CD4-positive, CD25-positive, alpha-beta regulatory T cell (primary cell): ENCODE data around the gene RNASE13. TPM values are rescaled to one million over a fixed set of nuclear protein-coding genes. Genes with fewer than 3 reads are reported as not detected.
"Not testable (repeated sequence)": the region's sequence is repeated elsewhere in the genome, so short reads cannot be mapped to it uniquely, and the experiment has no call there.

ENCODE experiments used
- ATAC-seq, 2 donors: fragments of 150-1000 bp; cut with Tn5 transposase; one replicate each; pipeline ENCODE4 v1.10.0; 2021; ENCODE audit warnings: low read depth in 2 of 2, moderate number of reproducible peaks in 2 of 2, moderate library complexity in 1 of 2
- DNase-seq, 3 donors: peaks; one replicate each; pipeline versions ENCODE4 v3.0.0 to v3.0.0-alpha.2; 2012 to 2022; ENCODE audit warnings: mixed read lengths in 1 of 3
- H3K27ac ChIP-seq: one replicate; pipeline ENCODE4 v1.7.0; 2013; ENCODE audit warnings: mild to moderate bottlenecking, low read length; ENCODE audit not compliant: insufficient read depth, poor library complexity, severe bottlenecking
- H3K27me3 ChIP-seq: one replicate; pipeline ENCODE4 v1.7.0; 2013; ENCODE audit warnings: low read length; ENCODE audit not compliant: control insufficient read depth, insufficient read depth
- H3K36me3 ChIP-seq: one replicate; pipeline ENCODE4 v1.7.0; 2013; ENCODE audit warnings: mild to moderate bottlenecking, low read length, moderate library complexity; ENCODE audit not compliant: control insufficient read depth, insufficient read depth
- H3K4me1 ChIP-seq: 2 replicates; pipeline ENCODE4 v1.7.0; 2013; ENCODE audit warnings: mild to moderate bottlenecking, low read length; ENCODE audit not compliant: insufficient read depth, control insufficient read depth, poor library complexity, severe bottlenecking
- H3K4me3 ChIP-seq: one replicate; pipeline ENCODE4 v1.7.0; 2013; ENCODE audit warnings: low read depth, mild to moderate bottlenecking, low read length, moderate library complexity
- H3K9me3 ChIP-seq, 2 experiments: 1 replicate in 1 of 2; 2 replicates in 1 of 2; pipeline ENCODE4 v1.7.0; 2013; ENCODE audit warnings: low read length in 2 of 2, mild to moderate bottlenecking in 1 of 2, moderate library complexity in 1 of 2; ENCODE audit not compliant: control insufficient read depth in 2 of 2
- H3K27ac Mint-ChIP-seq, 3 donors: one replicate each; pipeline ENCODE4 v1.8.0; 2020 to 2022; ENCODE audit warnings: mild to moderate bottlenecking in 3 of 3, mixed read lengths in 3 of 3, moderate library complexity in 2 of 3
- H3K27me3 Mint-ChIP-seq: one replicate; pipeline ENCODE4 v1.8.0; 2022; ENCODE audit warnings: mild to moderate bottlenecking, mixed read lengths
- H3K36me3 Mint-ChIP-seq: one replicate; pipeline ENCODE4 v1.8.0; 2020; ENCODE audit warnings: mixed read lengths
- H3K4me1 Mint-ChIP-seq, 4 donors: one replicate each; pipeline ENCODE4 v1.8.0; 2020 to 2022; ENCODE audit warnings: mixed read lengths in 4 of 4, mild to moderate bottlenecking in 1 of 4
- H3K4me3 Mint-ChIP-seq, 4 donors: one replicate each; pipeline ENCODE4 v1.8.0; 2020 to 2022; ENCODE audit warnings: mild to moderate bottlenecking in 4 of 4, mixed read lengths in 4 of 4, moderate library complexity in 3 of 4
- H3K9me3 Mint-ChIP-seq, 7 donors: one replicate each; pipeline ENCODE4 v1.8.0; 2020 to 2022; ENCODE audit warnings: mixed read lengths in 7 of 7, mild to moderate bottlenecking in 3 of 7, moderate library complexity in 2 of 7
- polyA plus RNA-seq, 4 donors: library from polyadenylated mRNA; unstranded; fragments of 300-500 nt; fragmentation: Illumina TruSeq; gene quantifications; one replicate each; pipeline ENCODE4 v1.2.3, GENCODE V29; 2021
- total RNA-seq: library from RNA; stranded (reverse); gene quantifications from one replicate; pipeline ENCODE4 v1.2.3, GENCODE V29; 2022

The RNASE13 gene
- total and polyA plus RNA-seq, 5 donors from 2014 or later = not detected

GRCh38 chr14:20986811-20987210, 47.8 kb downstream of the RNASE13 start:
- no peak overlapping the region for H3K27ac ChIP-seq
- H3K9me3 ChIP-seq = no peaks in the 10 kb centered on the region
- Mint-ChIP-seq H3K4me1 (peaks cover 5 to 31% (median 14%) of the 10 kb centered on the region in 4 donors), H3K9me3 (no peaks in the 10 kb centered on the region), H3K27me3 (peaks cover 13% of the 10 kb centered on the region), H3K4me3 (peak overlapping the region in 2 of 4 donors; percentile 52 to 85), H3K27ac (no peak overlapping the region), H3K36me3 (peaks cover 4% of the 10 kb centered on the region)
- peaks cover under 1% of the 10 kb centered on the region for H3K36me3 ChIP-seq
- DNase-seq (no peak), ATAC-seq (no peak)
- H3K4me1 ChIP-seq = peaks cover 20% of the 10 kb centered on the region
- H3K4me3 ChIP-seq = no peak overlapping the region
- H3K27me3 ChIP-seq = peaks cover 4% of the 10 kb centered on the region

GRCh38 chr14:20985650-20986049, 49.0 kb downstream of the RNASE13 start:
- not testable (repeated sequence) for H3K4me3 ChIP-seq, DNase-seq, ATAC-seq, H3K36me3 Mint-ChIP-seq, H3K36me3 ChIP-seq, H3K9me3 ChIP-seq, H3K27me3 ChIP-seq, H3K9me3 Mint-ChIP-seq, H3K27ac ChIP-seq, H3K4me1 ChIP-seq
- Mint-ChIP-seq H3K27ac (peak overlapping the region in 1 of 3 donors; percentile 72), H3K4me1 (peaks cover 5 to 21% (median 9%) of the 10 kb centered on the region in 4 donors), H3K27me3 (peaks cover 13% of the 10 kb centered on the region), H3K4me3 (peak overlapping the region in 1 of 4 donors; percentile 28)

Other genes with a start within 250 kb of the RNASE13 start
- not detected for gene RNASE1, start 232.0 kb downstream of the RNASE13 start, total RNA-seq
- not detected for gene RNASE1, start 232.0 kb downstream of the RNASE13 start, polyA plus RNA-seq
- not detected for gene RNASE3, start 143.4 kb downstream of the RNASE13 start, total RNA-seq
- gene RNASE3, start 143.4 kb downstream of the RNASE13 start, polyA plus RNA-seq = not detected
- not detected for gene RNASE2, start 79.3 kb downstream of the RNASE13 start, total RNA-seq
- gene RNASE2, start 79.3 kb downstream of the RNASE13 start, polyA plus RNA-seq = under 1 TPM in 2 of 4 donors, not detected in 2; 0.29 to 0.70 TPM
- gene METTL17, start 44.8 kb downstream of the RNASE13 start, total RNA-seq = 75.9 TPM
- gene METTL17, start 44.8 kb downstream of the RNASE13 start, polyA plus RNA-seq = 10 to 100 TPM; 37.3 to 52.2 (median 42.8) TPM
- gene SLC39A2, start 35.5 kb downstream of the RNASE13 start, total RNA-seq = not detected
- gene SLC39A2, start 35.5 kb downstream of the RNASE13 start, polyA plus RNA-seq = not detected
- gene NDRG2, start 9.7 kb downstream of the RNASE13 start, total RNA-seq = 15.7 TPM
- 10 to 100 TPM; 13.3 to 19.6 (median 18.0) TPM for gene NDRG2, start 9.7 kb downstream of the RNASE13 start, polyA plus RNA-seq
- gene TPPP2, start 4.6 kb downstream of the RNASE13 start, total RNA-seq = not detected
- not detected for gene TPPP2, start 4.6 kb downstream of the RNASE13 start, polyA plus RNA-seq
- gene RNASE7, start 7.6 kb upstream of the RNASE13 start, total RNA-seq = not detected
- gene RNASE7, start 7.6 kb upstream of the RNASE13 start, polyA plus RNA-seq = not detected
- gene RNASE8, start 23.0 kb upstream of the RNASE13 start, total RNA-seq = not detected
- not detected for gene RNASE8, start 23.0 kb upstream of the RNASE13 start, polyA plus RNA-seq
- gene ARHGEF40, start 35.5 kb upstream of the RNASE13 start, total RNA-seq = 7.4 TPM
- under 1 TPM in 2 of 4 donors, not detected in 2; 0.07 to 0.64 TPM for gene ARHGEF40, start 35.5 kb upstream of the RNASE13 start, polyA plus RNA-seq
- gene ZNF219, start 63.8 kb upstream of the RNASE13 start, total RNA-seq = 5.0 TPM
- gene ZNF219, start 63.8 kb upstream of the RNASE13 start, polyA plus RNA-seq = 1 to 10 TPM; 1.1 to 1.9 (median 1.3) TPM
- gene TMEM253, start 66.3 kb upstream of the RNASE13 start, total RNA-seq = not detected
- not detected for gene TMEM253, start 66.3 kb upstream of the RNASE13 start, polyA plus RNA-seq
- not detected for gene OR5AU1, start 121.3 kb upstream of the RNASE13 start, total RNA-seq
- not detected for gene OR5AU1, start 121.3 kb upstream of the RNASE13 start, polyA plus RNA-seq
- gene HNRNPC, start 234.6 kb upstream of the RNASE13 start, total RNA-seq = 582 TPM
- gene HNRNPC, start 234.6 kb upstream of the RNASE13 start, polyA plus RNA-seq = 100 to 1,000 TPM; 752 to 840 (median 794) TPM
- not detected for gene RPGRIP1, start 245.3 kb upstream of the RNASE13 start, total RNA-seq
- gene RPGRIP1, start 245.3 kb upstream of the RNASE13 start, polyA plus RNA-seq = under 1 TPM in 1 of 4 donors, not detected in 3; 0.10 TPM